Keratinocyte (primary cell): ENCODE measurements around the gene CCRL2.

Experiments used
- EZH2 ChIP-seq: IDR thresholded peaks from one replicate; pipeline ENCODE4 v1.6.1; 2012; ENCODE audit warnings: inconsistent platforms, mild to moderate bottlenecking, low read length, moderate library complexity
- TF ChIP-seq, protein P1 (sequence below), 3 experiments: IDR thresholded peaks in 1 of 3; conservative IDR thresholded peaks in 1 of 3; optimal IDR thresholded peaks in 1 of 3; 2 replicates in 2 of 3; 3 replicates in 1 of 3; pipeline versions ENCODE3 to v1.5.1; 2011; ENCODE audit warnings: low read length in 3 of 3, mild to moderate bottlenecking in 3 of 3, moderate library complexity in 2 of 3, control low read depth in 1 of 3, inconsistent platforms in 1 of 3; ENCODE audit not compliant: insufficient read depth in 2 of 3; ENCODE audit errors: extremely low read depth in 1 of 3

DNA sequence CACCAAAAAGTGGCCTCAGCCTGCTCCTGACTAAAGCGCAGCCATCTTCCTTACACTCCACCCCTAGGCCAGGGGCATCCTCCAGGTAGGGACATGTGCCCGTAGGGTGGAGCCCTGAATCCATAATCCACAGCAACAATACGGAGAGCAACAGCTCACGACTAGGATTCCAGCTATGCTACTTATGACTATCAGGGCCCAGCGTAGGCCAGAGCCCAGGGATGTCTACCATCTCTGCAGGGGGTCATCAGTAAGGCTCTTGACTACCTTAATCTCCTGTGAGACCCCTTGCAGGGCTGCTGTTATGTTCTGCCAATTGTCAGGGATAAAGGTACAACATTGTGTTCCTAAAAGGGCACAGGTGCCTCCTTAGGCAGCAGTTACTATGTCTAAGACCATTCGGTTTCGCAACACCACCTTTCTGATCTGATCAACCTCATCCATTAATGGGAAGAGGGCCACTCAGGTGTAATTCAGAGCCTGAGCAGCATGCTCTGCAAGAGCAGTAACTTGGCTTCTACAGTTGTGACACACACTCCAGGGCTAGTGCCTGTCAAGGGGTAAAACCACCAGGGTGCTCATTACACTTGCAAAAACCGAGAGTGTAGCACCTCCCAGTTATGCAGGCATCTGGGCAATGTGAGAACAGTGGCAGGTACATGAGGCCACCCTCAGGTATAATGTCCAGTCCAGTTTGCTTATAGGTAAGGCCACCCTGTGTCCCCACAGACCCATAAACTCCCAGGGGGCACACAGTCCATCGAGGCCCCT, 11.0 kb downstream of the CCRL2 start:
- TF ChIP-seq, protein P1, sequence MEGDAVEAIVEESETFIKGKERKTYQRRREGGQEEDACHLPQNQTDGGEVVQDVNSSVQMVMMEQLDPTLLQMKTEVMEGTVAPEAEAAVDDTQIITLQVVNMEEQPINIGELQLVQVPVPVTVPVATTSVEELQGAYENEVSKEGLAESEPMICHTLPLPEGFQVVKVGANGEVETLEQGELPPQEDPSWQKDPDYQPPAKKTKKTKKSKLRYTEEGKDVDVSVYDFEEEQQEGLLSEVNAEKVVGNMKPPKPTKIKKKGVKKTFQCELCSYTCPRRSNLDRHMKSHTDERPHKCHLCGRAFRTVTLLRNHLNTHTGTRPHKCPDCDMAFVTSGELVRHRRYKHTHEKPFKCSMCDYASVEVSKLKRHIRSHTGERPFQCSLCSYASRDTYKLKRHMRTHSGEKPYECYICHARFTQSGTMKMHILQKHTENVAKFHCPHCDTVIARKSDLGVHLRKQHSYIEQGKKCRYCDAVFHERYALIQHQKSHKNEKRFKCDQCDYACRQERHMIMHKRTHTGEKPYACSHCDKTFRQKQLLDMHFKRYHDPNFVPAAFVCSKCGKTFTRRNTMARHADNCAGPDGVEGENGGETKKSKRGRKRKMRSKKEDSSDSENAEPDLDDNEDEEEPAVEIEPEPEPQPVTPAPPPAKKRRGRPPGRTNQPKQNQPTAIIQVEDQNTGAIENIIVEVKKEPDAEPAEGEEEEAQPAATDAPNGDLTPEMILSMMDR (optimal IDR thresholded peaks at IDR 0.05 in 1 of 3, IDR thresholded peaks at IDR 0.05 in 1 of 3, conservative IDR thresholded peaks at IDR 0.05 in 1 of 3; ENCODE audit: extremely low read depth in 1 of 3, insufficient read depth in 2 of 3, low read length in 3 of 3), result no peak
- no peak for TF ChIP-seq EZH2
